ENCODE results near the gene PRKG1. TPM values are rescaled to one million over a fixed set of nuclear protein-coding genes. Genes with fewer than 3 reads are reported as not detected.

Gene PRKG1
- total RNA-seq, 8 experiments from 2014 or later: 5.6 to 40.7 (median 6.6) TPM

- Histone ChIP-seq H3K4me1 (replicated peaks in 1 of 2) (peaks cover under 1 to 5% of the 10 kb centered on the region in 2 donors), H3K4me3 (no peak overlapping the region), H3K27ac (no peak overlapping the region)
- WGBS, 10 experiments: 94 to 100% (median 95%) methylated on average over 3 to 4 of the region's 27 CpGs; no CpG with 5 or more reads in 7 of the 10 experiments
- in situ Hi-C loops (cut with MboI; ENCODE audit: low pct_unique_long_range_greater_than_20kb in 2 of 9, low sequenced_read_pairs in 9 of 9, unreplicated experiment in 9 of 9): no loop called here
- ATAC-seq (replicated peaks in 6 of 8): no peak
Measured at GRCh38 chr10:52346394-52347326, 1272.4 kb downstream of the PRKG1 start.

- ATAC-seq (replicated peaks in 6 of 8): no peak
- Histone ChIP-seq H3K4me1 (replicated peaks in 1 of 2) (peaks cover 2 to 10% of the 10 kb centered on the region in 2 donors), H3K4me3 (no peak overlapping the region), H3K27ac (no peak overlapping the region)
- in situ Hi-C loops (cut with MboI; ENCODE audit: low pct_unique_long_range_greater_than_20kb in 2 of 9, low sequenced_read_pairs in 9 of 9, unreplicated experiment in 9 of 9): no loop called here
- WGBS, 10 experiments: 91% methylated on average over 4 of the region's 5 CpGs; no CpG with 5 or more reads in 9 of the 10 experiments
Measured at GRCh38 chr10:52347327-52347667, 1273.0 kb downstream of the PRKG1 start.

Other genes with a start within 250 kb of the PRKG1 start
- gene A1CF, start 188.9 kb upstream of the PRKG1 start, total RNA-seq: under 1 TPM; 0.05 to 0.52 (median 0.13) TPM